DMS 273 (cell line): Measurements from ENCODE around the gene THADA.

Experiments
- DNase-seq: peaks from one replicate; lab custom pipeline; 2025; ENCODE audit not compliant: unreplicated experiment; lab: John Stamatoyannopoulos, UW

The THADA gene

DNA sequence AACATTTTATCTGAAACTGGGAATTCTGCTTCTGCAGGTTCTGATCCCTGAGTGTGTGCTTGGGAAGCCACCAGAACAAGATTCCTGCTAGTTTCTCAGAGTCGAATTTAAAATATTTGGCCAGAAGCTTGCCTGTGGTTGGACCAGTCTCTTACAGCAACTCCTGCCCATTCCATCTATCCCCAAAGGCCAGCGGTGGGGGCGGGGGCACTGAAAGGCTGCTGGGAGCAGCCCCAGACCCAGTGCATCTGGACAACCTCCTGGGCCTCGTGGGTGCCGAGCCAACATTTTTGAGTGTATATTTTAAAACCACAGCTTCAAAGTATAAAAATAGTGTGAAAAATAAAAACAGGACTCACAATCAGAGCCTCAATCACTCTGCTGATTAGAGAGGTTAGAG, 330.8 kb downstream of the THADA start:
- peak; percentile 54 for DNase-seq

DNA sequence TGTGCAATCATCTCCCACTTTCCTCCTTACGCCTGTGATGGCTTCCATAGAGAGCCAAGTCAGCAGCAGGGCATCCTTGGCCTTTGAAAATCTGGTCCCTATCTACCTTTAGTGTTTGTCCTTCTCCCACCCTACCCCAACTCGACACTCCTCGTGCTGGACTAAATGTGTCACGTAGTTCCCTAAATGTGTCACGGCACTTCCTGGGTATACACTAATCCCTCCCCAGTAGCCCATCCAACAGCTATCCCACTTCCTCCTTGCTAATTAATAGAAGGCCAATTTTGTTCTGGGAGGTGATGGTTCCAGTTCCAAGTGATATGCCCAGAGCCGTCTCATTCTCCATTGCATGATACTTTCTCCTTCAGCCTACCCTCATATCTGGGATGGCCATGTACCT, 332.9 kb downstream of the THADA start:
- DNase-seq: no peak

DNA sequence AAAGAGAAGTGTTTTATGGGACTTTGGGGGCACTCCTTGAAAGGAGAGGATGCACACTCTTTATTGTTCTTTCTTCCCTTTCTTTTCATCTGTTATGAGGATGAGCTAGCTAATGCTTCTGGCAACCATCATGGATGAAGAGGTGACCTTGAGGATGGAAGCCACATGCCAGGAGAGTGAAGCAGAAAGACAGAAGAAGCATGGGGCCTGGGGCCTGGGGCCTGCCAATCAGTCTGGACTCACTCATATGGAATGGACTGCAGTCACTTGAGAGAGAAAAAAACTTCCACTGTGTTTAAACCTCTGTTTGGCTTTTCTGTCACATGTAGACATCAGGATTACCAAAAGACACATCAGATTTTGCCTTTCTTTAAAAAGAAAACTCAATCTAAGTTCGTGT, 333.6 kb downstream of the THADA start:
- no peak for DNase-seq

DNA sequence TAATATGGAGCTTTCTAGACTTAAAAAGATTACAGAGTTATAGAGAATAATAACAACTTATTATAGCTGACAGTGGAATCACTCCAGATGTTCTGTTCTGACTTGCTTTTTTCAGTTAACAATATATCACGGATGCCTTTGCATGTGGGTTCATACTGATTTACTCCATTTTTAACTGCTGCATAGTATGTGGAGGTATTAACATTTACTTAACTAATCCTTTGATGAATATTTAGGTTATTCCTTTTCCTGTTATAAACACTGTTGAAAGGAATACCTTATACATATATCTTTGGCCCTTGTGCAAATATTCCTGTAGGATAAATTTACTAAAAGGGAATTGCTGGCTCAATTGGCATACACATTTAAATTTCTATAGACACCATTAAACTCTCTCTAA, 336.3 kb downstream of the THADA start:
- DNase-seq: no peak

DNA sequence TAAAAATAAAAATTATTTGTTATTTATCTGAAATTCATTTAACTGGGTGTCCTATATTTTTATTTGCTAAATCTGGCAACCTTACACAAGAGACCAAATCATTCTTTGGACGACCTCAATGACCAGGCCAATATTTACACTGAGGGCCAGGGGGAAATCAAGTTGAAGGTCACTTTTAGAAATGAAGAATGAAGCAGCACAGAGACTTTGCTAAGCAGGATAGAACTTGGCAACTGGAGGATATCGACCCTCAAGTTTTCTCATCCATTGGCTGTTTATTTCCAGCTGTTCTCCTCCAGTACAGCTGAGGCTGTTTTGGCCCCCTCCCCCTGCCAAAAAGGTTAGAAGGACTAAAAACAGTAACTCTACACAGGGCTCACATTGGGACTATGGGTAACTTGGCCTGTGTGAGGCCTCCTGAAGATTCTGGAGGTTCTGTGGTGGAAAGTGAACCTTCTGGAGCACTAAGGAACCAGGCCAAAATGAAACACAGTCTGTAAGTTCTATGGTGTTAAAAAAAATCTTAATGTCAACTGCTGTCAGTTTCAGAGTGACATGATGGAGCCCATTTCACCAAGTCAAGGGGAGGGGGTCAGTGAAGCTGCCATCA, 337.2 kb downstream of the THADA start:
- DNase-seq: no peak

DNA sequence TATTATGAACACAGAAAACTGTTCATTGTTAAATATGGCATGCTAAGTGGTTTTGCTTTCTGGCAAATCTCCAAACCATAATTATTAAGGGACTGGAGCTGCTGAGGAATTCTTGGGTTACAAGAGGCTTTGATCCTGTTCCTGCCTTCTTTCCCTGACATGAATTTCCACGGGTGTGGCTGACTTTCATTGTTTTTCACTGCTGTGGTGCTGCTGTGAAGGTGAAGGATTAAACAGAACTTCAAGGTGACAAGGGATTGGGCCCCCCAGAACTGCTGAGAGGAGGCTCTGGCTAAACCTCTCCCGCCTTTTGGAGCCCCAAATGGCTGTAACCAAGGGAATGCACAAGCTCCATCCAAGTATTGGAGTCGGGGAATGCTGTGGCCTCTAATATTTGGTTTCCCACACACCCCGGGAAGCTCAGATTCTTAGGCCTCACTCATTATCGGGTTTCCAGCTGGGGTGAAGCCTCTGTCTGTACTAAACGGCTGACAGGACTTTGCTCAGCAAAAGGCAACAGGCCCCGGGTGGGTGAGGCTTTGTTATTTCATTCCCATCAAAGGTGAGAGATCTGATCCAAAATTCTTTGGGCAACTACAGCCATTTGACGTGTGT, 340.4 kb downstream of the THADA start:
- DNase-seq: peak; percentile 25

DNA sequence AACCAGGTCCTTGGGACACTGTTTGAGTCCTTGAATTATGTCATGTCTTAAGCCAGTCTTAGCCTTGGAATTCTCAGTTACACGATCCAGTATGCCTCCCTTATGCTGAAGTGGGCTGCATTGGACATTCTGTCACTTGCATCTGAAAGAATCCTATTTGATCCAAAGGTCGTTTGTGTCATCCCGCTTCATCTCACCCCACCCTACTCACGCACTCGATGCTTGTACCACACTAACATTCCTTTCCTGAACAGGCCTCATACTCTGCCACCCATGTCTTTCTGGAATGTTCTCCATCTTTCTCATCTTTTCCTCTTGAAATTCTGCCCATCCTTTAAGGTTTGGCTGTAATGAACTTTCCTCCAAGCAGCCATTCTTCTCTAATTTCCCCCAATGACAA, 341.5 kb downstream of the THADA start:
- DNase-seq: no peak

DNA sequence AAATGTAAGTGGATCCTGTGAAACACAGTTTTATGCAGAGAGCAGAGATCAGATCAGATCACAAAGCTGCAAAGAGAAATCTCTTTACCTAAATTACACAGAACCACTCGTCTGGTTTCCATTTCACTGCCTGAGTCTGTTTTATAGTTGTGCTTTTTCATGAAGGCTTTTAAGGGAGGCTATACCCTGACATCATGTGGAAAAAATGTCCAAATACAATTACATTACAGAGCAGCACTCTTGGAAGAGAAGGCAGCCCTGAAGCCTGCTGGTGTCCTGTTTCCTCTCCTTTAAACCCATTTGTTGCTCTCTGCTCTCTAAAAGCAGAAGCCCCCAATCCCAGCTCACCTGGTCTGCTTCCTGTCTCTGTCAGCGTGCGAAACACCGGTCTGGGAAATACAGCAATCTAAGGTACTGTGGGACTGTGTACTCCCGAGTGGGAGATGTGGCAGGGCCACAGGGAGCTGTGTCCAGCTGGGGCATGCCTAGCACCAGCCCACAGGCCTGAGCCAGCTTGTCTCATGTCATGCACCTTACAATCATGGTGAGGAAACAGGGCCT, 344.6 kb downstream of the THADA start:
- DNase-seq: peak; percentile 27

DNA sequence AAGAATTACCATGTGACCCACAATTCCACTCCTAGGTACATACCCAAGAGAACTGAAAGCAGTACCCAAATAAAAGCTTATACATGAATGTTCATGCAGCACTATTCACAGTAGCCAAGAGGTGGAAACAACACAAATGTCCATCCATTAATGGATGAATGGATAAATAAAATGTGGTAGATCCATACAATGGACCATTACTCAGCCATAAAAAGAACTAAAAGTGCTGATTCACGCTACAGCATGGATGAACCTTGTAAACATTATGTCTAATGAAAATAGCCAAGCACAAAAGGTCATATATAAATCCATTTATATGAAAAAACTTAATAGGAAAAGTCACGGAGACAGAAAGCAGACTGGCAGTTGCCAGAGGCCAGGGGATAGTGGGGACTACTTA, 345.8 kb downstream of the THADA start:
- DNase-seq: no peak

DNA sequence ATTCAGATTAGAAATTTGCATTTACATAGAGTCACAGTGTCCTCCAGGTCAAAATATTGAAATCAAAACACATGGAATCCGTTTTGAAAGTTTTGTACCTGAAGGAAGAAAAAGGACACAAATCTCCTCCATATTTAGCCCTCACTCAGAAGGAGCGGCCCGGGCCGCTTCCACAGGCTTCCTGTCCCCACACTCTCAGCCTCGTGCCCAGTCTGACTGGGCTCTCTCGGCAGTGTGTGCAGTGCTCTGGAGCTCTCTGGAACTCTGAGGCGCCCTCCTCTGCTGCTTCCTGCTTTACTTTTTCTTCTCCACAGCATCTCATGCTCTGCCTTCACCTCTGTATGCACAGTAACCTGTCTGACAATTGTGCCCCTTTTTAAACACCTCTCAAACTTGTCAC, 347.2 kb downstream of the THADA start:
- no peak for DNase-seq

DNA sequence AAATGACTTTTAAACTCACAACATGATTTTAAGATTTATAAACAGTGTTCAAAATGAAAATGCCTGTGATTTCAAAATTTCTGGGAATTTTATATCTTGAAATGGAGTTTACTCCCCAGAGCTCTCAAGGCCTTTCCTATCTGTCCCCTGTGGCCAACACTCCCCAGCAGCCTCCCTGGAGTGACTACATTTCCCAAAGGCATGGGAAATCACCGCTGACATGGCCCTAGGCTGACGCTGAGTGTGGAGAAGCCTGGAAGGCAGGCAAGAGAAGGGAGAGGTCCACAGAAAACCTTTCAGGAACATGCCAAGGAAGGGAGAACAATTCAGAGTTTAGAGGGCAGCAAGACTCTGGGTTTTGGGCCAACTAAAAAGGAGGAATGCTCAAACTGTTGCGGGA, 349.2 kb downstream of the THADA start:
- no peak for DNase-seq

DNA sequence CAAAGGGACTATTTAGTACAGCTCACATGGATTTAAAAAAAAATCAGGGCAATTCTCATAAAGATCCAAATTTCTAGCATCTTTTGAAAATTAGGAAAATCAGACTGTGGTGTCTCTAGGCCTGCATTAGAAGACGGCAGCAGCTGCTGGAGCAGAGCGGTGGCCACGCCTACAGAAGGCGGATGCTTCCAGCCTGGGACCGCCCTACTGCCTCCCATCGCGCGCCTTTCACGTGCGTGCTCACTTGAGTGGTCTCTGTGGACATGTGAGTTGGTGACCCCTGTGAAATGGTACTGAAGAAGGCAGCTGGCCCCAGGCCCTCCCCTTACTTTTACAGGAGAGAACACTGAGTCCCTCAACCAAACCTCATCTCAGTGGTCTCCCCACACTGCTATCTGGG, 354.3 kb downstream of the THADA start:
- no peak for DNase-seq

DNA sequence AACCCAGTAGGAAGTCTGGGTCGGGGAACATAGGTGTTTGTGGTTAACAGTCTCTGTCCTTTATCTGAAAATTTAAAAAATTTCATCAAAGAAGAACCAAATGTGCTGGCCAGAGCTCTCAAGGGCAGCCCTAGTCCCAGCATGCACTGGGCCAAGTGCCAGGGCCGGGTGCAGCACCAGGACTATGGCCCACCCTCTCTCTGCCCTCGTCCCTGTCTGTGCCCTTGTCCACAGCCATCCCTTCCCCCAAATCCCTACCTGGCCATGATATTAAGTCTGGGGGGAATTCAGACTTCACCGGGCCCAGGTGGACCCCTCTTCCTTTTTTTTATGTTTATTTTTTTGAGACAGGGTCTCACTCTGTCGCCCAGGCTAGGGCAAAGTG, 355.1 kb downstream of the THADA start:
- DNase-seq: no peak

DNA sequence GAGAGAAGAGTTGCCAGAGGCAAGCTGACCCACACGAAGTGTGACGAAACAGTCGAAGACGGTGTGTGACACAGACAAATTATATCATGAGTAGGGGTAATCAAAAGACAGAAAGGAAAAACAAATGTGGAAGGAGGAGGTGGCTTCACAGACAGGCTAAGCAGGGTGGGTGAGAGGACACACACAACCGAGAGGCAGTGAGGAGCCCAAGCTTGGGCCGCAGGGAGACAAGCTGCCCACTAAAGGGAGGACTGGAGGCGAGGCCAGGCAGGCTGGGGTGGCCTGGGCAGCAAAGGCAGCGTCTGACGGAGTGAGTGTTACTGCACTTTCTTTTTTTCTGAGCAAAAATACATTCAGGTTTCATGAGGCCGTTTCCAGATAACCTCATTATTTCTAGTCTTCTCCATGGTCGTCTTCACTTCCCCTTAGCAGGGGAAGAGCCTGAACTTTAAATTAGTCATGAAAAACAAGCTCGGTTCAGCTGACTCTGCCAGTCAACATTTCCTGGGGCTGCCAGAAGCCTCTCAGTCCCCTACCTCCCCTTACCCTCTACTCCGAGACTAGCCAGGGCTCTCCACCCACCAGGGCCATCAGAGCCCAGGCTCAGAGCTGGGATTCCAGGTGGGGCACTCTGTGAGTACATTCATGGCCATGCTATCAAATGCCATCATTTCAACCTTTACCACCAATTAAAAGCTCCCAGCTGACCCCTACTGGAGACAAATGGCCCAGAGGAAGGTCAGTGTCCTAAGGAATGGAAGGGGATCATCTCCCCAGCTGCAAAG, 355.7 kb downstream of the THADA start:
- no peak for DNase-seq

DNA sequence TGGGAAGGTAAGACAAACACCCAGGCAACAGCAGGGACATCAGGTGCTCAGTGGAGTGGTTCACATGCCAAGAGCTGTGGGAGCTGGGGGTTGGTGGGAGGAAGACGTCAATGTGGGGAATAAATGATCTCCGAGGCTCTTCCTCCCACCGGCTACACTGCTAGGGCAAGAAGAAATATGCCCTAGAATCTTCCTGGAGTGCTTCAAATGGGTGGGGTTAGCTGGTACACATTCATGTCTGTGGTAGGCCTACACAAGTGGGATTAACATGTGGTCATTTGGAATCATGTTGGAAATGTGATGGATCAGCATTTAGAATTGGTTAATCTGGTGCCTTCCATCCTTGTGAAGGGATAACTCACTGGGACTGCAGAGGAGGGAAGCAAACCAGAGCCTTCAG, 357.0 kb downstream of the THADA start:
- DNase-seq: no peak

DNA sequence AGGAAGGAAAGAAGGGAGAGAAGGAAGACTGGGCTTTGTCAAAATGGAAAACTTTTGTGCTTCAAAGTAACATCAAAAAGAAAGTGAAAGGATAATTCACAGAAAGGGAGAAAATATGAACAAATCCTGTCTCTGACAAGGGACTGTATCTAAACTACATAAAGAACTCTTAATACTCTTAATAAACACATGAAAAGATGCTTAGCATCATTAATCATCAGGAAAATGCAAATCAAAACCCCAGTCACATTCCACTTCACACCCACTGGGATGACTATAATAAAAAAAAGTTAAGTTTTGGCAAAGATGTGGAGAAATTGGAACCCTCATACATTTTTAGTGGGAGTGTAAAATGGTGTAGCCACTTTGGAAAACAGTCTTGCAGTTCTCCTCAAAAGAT, 357.7 kb downstream of the THADA start:
- no peak for DNase-seq

DNA sequence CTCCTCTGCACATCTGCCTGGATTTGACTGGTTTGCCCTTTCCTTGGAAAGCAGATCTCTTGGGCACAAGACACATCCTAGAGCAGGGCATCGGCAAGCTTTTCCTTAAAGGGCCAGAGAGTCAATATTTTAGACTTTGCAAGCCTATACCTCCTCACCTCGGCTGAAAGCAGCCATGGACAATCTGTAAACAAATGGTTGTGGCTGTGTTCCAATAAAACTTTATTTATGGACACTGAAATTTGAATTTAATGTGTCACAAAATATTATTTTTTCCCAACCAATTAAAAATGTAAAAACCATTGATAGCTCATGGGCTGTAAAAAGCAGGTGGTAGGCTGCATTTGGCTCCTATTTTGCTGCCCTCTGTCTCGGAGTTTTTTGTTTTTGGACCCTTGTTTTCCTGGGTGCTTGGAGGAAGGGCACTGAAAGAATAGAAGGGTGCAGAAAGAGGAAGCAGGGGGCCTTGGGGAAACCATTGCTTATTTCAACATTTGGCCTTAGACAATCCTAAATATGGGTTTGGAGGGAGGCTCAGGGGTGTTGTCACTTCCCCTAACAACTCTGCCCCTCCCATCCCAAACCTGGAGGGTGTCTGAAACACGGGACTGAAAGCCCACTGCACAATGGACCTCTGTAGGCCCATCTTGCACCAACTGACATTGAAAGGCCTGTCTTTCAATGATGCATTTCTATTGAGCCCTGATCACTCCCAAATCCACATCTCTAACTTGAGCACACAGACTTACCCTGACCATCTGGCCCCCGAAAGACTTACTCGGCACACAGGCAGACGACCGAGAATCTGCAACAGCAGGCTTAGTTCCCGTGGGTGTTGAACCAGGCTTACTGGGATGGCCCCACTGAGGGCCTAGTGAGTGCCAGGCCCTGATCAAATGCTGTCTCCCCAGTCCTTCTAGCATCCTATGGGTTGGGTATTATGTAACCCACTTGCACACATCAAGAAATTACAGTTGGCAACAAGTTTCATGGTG, 362.3 kb downstream of the THADA start:
- DNase-seq: peak; percentile 83

DNA sequence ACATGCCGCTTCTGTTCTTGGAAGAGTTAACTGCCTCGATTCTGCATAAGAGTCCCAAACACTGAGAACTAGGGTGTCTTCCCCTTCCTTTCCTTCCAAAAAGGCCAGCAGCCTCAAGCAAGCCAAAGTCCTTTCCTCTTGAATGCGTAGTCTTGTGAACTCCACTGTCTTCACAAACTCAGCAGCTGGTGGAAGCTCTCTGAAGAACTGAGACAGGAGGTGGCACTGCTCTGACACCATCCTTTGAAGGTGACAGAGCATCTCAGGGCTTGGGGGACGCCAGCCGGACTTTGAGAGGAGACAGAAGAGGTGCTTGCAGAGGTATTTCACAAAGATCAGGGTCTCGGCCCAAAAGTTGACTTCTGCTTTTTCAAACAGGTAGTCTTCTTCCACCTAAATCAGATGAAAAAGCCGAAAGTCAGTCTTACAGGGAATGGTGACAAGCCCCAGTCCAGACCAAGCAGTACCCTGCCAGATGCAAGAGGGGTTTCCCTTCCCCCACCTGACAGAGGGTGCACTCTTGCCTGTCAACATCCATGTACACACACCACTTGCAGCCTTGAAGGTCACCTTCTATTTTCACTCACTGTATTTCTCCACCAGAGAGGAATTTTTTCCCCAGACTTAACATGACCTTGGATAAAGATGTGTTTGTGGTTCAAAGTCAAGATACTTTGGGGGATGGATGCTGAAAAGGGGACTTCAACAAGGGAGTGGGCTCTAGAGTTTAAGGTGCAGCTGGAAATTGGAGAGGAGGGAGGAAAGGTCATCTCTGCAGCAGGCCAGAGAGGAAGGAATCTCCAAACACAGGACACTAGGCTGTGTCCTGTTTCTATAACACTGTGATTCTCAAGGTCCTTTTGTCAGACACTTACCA, 364.6 kb downstream of the THADA start:
- no peak for DNase-seq

DNA sequence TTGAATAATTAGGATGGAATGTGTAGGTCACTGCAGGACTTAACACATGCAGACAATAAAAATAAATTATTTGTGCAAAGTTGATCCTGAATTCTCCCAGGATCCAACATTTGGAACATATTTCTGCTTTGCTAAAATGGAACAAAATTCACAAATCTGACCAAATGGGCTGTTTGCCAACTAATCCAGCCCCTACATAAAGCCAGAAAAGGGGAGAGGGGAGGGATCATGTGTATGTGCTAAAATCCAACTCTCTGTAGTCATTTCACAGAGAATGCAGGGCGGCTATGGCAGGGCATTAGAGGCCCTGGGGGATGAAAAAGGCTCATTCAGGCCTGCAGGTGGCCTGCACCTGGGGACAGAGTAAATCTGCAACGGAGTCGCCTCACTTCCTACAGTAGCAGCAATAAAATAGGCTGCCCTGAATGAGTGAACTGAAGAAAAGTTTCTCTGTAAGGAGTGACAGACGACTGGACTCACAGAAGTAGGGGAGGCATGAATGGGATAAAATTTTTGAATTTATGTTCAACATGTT, 365.4 kb downstream of the THADA start:
- DNase-seq: no peak
